ENCODE results near the gene CYB5R2. TPM values are rescaled to one million over a fixed set of nuclear protein-coding genes. Genes with fewer than 3 reads are reported as not detected.

CYB5R2 gene
- polyA plus RNA-seq, 3 donors: 0.52 to 3.7 (median 1.4) TPM

DNA sequence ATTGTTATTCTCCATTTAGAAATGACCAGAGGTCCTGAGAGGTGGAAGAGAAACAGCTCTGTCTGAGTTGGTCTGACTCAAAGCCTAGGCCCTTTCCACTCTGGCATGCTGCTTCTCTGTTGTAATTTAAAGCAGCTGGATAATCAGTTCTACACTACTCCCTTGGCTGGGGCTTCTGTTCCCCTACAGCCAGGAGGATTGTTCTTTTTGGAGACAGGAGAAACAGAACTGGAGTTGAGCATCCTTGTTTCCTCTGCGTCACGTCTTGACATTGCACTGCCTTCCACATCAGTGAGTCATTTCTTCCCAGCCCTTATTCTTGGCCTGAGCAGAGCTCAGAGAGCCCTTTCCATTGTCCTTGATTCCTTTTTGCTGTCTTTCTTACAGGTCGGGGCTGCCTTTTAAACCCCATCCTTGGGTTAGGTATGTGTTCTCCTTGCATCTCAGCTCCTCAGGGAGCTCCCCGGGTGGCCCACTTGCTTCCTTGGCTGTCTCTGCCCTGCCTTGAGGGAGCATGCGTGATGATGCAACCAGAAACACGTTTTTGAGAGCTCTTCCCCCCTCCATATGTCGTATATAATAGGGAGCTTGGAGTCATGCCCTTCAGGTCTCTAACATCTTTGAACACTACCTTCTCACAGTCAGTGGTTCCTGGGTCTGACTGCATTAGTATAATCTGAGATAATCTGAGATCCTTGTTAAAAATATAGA is 35.7 kb downstream of the CYB5R2 start:
- no peak for DNase-seq
- H3K36me3 ChIP-seq (replicated peaks in 1 of 2; ENCODE audit: control insufficient read depth in 1 of 2, insufficient read depth in 2 of 2, low read length in 2 of 2): peaks cover 94 to 100% of the 10 kb centered on the region in 2 donors
- no peak overlapping the region for H3K27ac ChIP-seq (ENCODE audit: low read depth in 1 of 2, low read length in 2 of 2)
- H4K20me1 ChIP-seq (ENCODE audit: insufficient read depth, low read length): no peaks in the 10 kb centered on the region
- no peaks in the 10 kb centered on the region for H3K9me3 ChIP-seq (replicated peaks in 1 of 2; ENCODE audit: control insufficient read depth in 1 of 2, insufficient read depth in 1 of 2, low read length in 2 of 2)
- Mint-ChIP-seq H3K27me3 (ENCODE audit: low read depth in 3 of 3) (peaks cover 0 to 5% (median 4%) of the 10 kb centered on the region in 3 donors), H3K4me1 (peaks cover 5% of the 10 kb centered on the region), H3K36me3 (peaks cover 98 to 99% of the 10 kb centered on the region in 2 donors), H3K27ac (peak overlapping the region in 1 of 7 donors; percentile 14), H3K9me3 (peaks cover 0 to 2% (median 0%) of the 10 kb centered on the region in 7 donors), H3K4me3 (no peak overlapping the region)
- no peak overlapping the region for H3K4me2 ChIP-seq (replicated peaks; ENCODE audit: extremely low read depth, low read length, poor library complexity, severe bottlenecking)
- H3K9ac ChIP-seq (ENCODE audit: insufficient read depth, low read length, poor library complexity, severe bottlenecking): no peak overlapping the region
- H2AFZ ChIP-seq (ENCODE audit: insufficient read depth, low read depth, low read length, poor library complexity, severe bottlenecking): no peak overlapping the region
- 93% methylated on average over 2 of the region's 7 CpGs for WGBS (ENCODE audit: insufficient coverage)
- TF ChIP-seq, protein P1, sequence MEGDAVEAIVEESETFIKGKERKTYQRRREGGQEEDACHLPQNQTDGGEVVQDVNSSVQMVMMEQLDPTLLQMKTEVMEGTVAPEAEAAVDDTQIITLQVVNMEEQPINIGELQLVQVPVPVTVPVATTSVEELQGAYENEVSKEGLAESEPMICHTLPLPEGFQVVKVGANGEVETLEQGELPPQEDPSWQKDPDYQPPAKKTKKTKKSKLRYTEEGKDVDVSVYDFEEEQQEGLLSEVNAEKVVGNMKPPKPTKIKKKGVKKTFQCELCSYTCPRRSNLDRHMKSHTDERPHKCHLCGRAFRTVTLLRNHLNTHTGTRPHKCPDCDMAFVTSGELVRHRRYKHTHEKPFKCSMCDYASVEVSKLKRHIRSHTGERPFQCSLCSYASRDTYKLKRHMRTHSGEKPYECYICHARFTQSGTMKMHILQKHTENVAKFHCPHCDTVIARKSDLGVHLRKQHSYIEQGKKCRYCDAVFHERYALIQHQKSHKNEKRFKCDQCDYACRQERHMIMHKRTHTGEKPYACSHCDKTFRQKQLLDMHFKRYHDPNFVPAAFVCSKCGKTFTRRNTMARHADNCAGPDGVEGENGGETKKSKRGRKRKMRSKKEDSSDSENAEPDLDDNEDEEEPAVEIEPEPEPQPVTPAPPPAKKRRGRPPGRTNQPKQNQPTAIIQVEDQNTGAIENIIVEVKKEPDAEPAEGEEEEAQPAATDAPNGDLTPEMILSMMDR (IDR thresholded peaks at IDR 0.05): no peak
- no peaks in the 10 kb centered on the region for H3K4me1 ChIP-seq (ENCODE audit: control insufficient read depth in 1 of 2, insufficient read depth in 2 of 2, low read length in 2 of 2)
- H3K4me3 ChIP-seq (replicated peaks in 1 of 3; ENCODE audit: low read depth in 2 of 3, low read length in 3 of 3): no peak overlapping the region
- no peaks in the 10 kb centered on the region for H3K27me3 ChIP-seq (ENCODE audit: control insufficient read depth in 2 of 2, insufficient read depth in 2 of 2, low read length in 2 of 2)
- no peaks in the 10 kb centered on the region for H3K79me2 ChIP-seq (ENCODE audit: insufficient read depth, low read length)
- intact Hi-C loops (cut with micrococcal nuclease): no loop called here

GRCh38 chr11:7636350-7636749 is 37.0 kb downstream of the CYB5R2 start:
- no peak overlapping the region for H3K4me3 ChIP-seq (replicated peaks in 1 of 3; ENCODE audit: low read depth in 2 of 3, low read length in 3 of 3)
- DNase-seq: no peak
- H3K27ac ChIP-seq (ENCODE audit: low read depth in 1 of 2, low read length in 2 of 2): no peak overlapping the region
- peaks cover 94 to 100% of the 10 kb centered on the region in 2 donors for H3K36me3 ChIP-seq (replicated peaks in 1 of 2; ENCODE audit: control insufficient read depth in 1 of 2, insufficient read depth in 2 of 2, low read length in 2 of 2)
- H4K20me1 ChIP-seq (ENCODE audit: insufficient read depth, low read length): no peaks in the 10 kb centered on the region
- H3K9ac ChIP-seq (ENCODE audit: insufficient read depth, low read length, poor library complexity, severe bottlenecking): no peak overlapping the region
- peaks cover 0 to 2% (median 0%) of the 10 kb centered on the region in 7 donors for H3K9me3 Mint-ChIP-seq
- 100% methylated on average over 2 of the region's 6 CpGs for WGBS (ENCODE audit: insufficient coverage)
- H3K4me1 ChIP-seq (ENCODE audit: control insufficient read depth in 1 of 2, insufficient read depth in 2 of 2, low read length in 2 of 2): no peaks in the 10 kb centered on the region
- no peaks in the 10 kb centered on the region for H3K79me2 ChIP-seq (ENCODE audit: insufficient read depth, low read length)
- no peaks in the 10 kb centered on the region for H3K9me3 ChIP-seq (replicated peaks in 1 of 2; ENCODE audit: control insufficient read depth in 1 of 2, insufficient read depth in 1 of 2, low read length in 2 of 2)
- H3K27me3 Mint-ChIP-seq (ENCODE audit: low read depth in 3 of 3): peaks cover 0 to 5% (median 4%) of the 10 kb centered on the region in 3 donors
- intact Hi-C loops (cut with micrococcal nuclease): no loop called here
- peaks cover 98 to 99% of the 10 kb centered on the region in 2 donors for H3K36me3 Mint-ChIP-seq
- H3K27ac Mint-ChIP-seq: peak overlapping the region in 1 of 7 donors; percentile 22
- H3K27me3 ChIP-seq (ENCODE audit: control insufficient read depth in 2 of 2, insufficient read depth in 2 of 2, low read length in 2 of 2): no peaks in the 10 kb centered on the region
- no peak overlapping the region for H3K4me3 Mint-ChIP-seq
- H3K4me1 Mint-ChIP-seq: peaks cover 5% of the 10 kb centered on the region
- H2AFZ ChIP-seq (ENCODE audit: insufficient read depth, low read depth, low read length, poor library complexity, severe bottlenecking): no peak overlapping the region
- no peak overlapping the region for H3K4me2 ChIP-seq (replicated peaks; ENCODE audit: extremely low read depth, low read length, poor library complexity, severe bottlenecking)
- TF ChIP-seq, protein P1 (IDR thresholded peaks at IDR 0.05): no peak

Measured in CD14-positive monocyte (primary cell).